Endothelial cell of umbilical vein (primary cell): ENCODE data around the gene RASGEF1C. TPM values are rescaled to one million over a fixed set of nuclear protein-coding genes. Genes with fewer than 3 reads are reported as not detected.
A peak's percentile ranks its signal among the peaks of the same experiment; 100 is the strongest.

Experiments used
- BruUV-seq: library from RNA; stranded (reverse); fragments of 400-500 nt; replicated peaks from 2 replicates; lab custom pipeline; 2021; lab: Mats Ljungman, UMichigan
- CTCF ChIA-PET: fragments of 300-600, 350-600 bp; sonication (Branson Sonifier 250); formaldehyde crosslinking; loops from one replicate; lab custom pipeline; 2021; ENCODE audit warnings: antibody characterized with exemption, inconsistent platforms; lab: Charles Lee
- POLR2A ChIA-PET: fragments of 300-600, 350-600 bp; sonication (Branson Sonifier 250); formaldehyde crosslinking; loops from one replicate; lab custom pipeline; 2021; ENCODE audit warnings: antibody characterized with exemption, inconsistent platforms; lab: Charles Lee
- DNase-seq: peaks from one replicate; pipeline ENCODE4 v3.0.0-alpha.2; 2011; ENCODE audit warnings: low read depth, low spot score
- FAIRE-seq: peaks from 2 replicates; lab custom pipeline; 2011; peaks lifted over from hg19 to GRCh38; lab: Jason Lieb, UNC
- H2AFZ ChIP-seq: 2 replicates; pipeline ENCODE4 v1.6.0; 2012; ENCODE audit warnings: low read depth, low read length, control low read depth, inconsistent platforms
- H3K27ac ChIP-seq: 2 replicates; pipeline ENCODE4 v1.5.1; 2011; ENCODE audit warnings: low read depth, mild to moderate bottlenecking, control low read depth, low read length, moderate library complexity; ENCODE audit not compliant: insufficient read depth
- H3K27me3 ChIP-seq, 2 experiments: 2 replicates each; pipeline versions ENCODE4 v1.6.0 to v1.6.1; 2011; ENCODE audit warnings: low read length in 2 of 2, mixed read lengths in 1 of 2; ENCODE audit not compliant: control insufficient read depth in 2 of 2, insufficient read depth in 2 of 2
- H3K36me3 ChIP-seq, 2 experiments: 2 replicates in 1 of 2; 3 replicates in 1 of 2; pipeline ENCODE4 v1.5.1; 2011; ENCODE audit warnings: low read length in 2 of 2, mild to moderate bottlenecking in 1 of 2, moderate library complexity in 1 of 2; ENCODE audit not compliant: control insufficient read depth in 2 of 2, insufficient read depth in 2 of 2; ENCODE audit errors: extremely low read depth in 1 of 2
- H3K4me1 ChIP-seq: 3 replicates; pipeline ENCODE4 v1.5.1; 2011; ENCODE audit warnings: mild to moderate bottlenecking, low read length; ENCODE audit not compliant: control insufficient read depth, insufficient read depth; ENCODE audit errors: extremely low read depth
- H3K4me2 ChIP-seq: 2 replicates; pipeline ENCODE4 v1.6.1; 2011; ENCODE audit warnings: low read length, control low read depth, mixed read lengths; ENCODE audit not compliant: insufficient read depth
- H3K4me3 ChIP-seq, 3 experiments: fragments of 200-600 bp in 1 of 3; sonication (generic), shearing (Covaris generic) in 1 of 3; replicated peaks in 1 of 3; 2 replicates each; pipeline ENCODE4 v1.5.1; 2011 to 2016; ENCODE audit warnings: control low read depth in 3 of 3, low read length in 3 of 3, mild to moderate bottlenecking in 2 of 3, inconsistent platforms in 1 of 3, low read depth in 1 of 3, moderate library complexity in 1 of 3; ENCODE audit not compliant: insufficient read depth in 1 of 3
- H3K79me2 ChIP-seq: 2 replicates; pipeline ENCODE4 v1.6.0; 2012; ENCODE audit warnings: low read length, inconsistent platforms; ENCODE audit not compliant: control insufficient read depth, insufficient read depth
- H3K9ac ChIP-seq: replicated peaks from 2 replicates; pipeline ENCODE3; 2011; ENCODE audit warnings: low read length, control low read depth; ENCODE audit not compliant: insufficient read depth; ENCODE audit errors: extremely low read depth
- H3K9me1 ChIP-seq: replicated peaks from 3 replicates; pipeline ENCODE4 v1.6.0; 2011; ENCODE audit warnings: mild to moderate bottlenecking, low read length; ENCODE audit not compliant: control insufficient read depth, insufficient read depth; ENCODE audit errors: extremely low read depth
- H3K9me3 ChIP-seq: replicated peaks from 2 replicates; pipeline ENCODE4 v1.5.1; 2012; ENCODE audit warnings: low read length, inconsistent platforms; ENCODE audit not compliant: control insufficient read depth, insufficient read depth
- H4K20me1 ChIP-seq: replicated peaks from 2 replicates; pipeline ENCODE3; 2011; ENCODE audit warnings: mild to moderate bottlenecking, low read length; ENCODE audit not compliant: control insufficient read depth, insufficient read depth; ENCODE audit errors: extremely low read depth
- FOS ChIP-seq: IDR thresholded peaks from 2 replicates; pipeline ENCODE4 v1.6.1; 2011; ENCODE audit warnings: mild to moderate bottlenecking, low read length, moderate library complexity, borderline replicate concordance; ENCODE audit not compliant: insufficient read depth
- MYC ChIP-seq: IDR thresholded peaks from one replicate; pipeline ENCODE4 v1.6.1; 2011; ENCODE audit warnings: mild to moderate bottlenecking, low read depth, low read length
- POLR2A ChIP-seq: IDR thresholded peaks from 2 replicates; pipeline ENCODE4 v1.6.1; 2012; ENCODE audit warnings: low read depth, mild to moderate bottlenecking, control low read depth, low read length
- POLR2AphosphoS5 ChIP-seq: IDR thresholded peaks from 2 replicates; pipeline ENCODE4 v1.6.1; 2012; ENCODE audit warnings: low read depth, mild to moderate bottlenecking, control low read depth, low read length, moderate library complexity; ENCODE audit not compliant: insufficient read depth
- dilution Hi-C: fragments of 300-500 bp; cut with MboI; formaldehyde crosslinking; loops from one replicate; pipeline ENCODE4 v1.15.0; 2019; ENCODE audit warnings: low sequenced_read_pairs; ENCODE audit not compliant: extremely low pct_ligation_motif_present
- intact Hi-C: fragments of 100-400 bp; cut with micrococcal nuclease; formaldehyde crosslinking; loops from one replicate; pipeline ENCODE4 v1.10.0; 2022
- polyA plus RNA-seq, 4 experiments: library from polyadenylated mRNA; depleted of rRNA in 3 of 4; stranded (reverse) in 3 of 4; unstranded in 1 of 4; fragments of >200 nt; gene quantifications; 2 replicates each; pipeline versions ENCODE4 v1.2.1 to v1.2.3, GENCODE V29; 2011 to 2012; ENCODE audit warnings: missing spikeins in 1 of 4
- total RNA-seq: library from RNA; stranded (reverse); gene quantifications from 2 replicates; pipeline ENCODE4 v1.2.3, GENCODE V29; 2021
- TF ChIP-seq, protein P1 (sequence below): IDR thresholded peaks from 2 replicates; pipeline ENCODE4 v1.6.1; 2011; ENCODE audit not compliant: insufficient read depth, insufficient read length

RASGEF1C gene
- total and polyA plus RNA-seq, 2 donors (not counting 3 experiments of a cell fraction or from before 2014, with no cell fraction given), result not detected

DNA sequence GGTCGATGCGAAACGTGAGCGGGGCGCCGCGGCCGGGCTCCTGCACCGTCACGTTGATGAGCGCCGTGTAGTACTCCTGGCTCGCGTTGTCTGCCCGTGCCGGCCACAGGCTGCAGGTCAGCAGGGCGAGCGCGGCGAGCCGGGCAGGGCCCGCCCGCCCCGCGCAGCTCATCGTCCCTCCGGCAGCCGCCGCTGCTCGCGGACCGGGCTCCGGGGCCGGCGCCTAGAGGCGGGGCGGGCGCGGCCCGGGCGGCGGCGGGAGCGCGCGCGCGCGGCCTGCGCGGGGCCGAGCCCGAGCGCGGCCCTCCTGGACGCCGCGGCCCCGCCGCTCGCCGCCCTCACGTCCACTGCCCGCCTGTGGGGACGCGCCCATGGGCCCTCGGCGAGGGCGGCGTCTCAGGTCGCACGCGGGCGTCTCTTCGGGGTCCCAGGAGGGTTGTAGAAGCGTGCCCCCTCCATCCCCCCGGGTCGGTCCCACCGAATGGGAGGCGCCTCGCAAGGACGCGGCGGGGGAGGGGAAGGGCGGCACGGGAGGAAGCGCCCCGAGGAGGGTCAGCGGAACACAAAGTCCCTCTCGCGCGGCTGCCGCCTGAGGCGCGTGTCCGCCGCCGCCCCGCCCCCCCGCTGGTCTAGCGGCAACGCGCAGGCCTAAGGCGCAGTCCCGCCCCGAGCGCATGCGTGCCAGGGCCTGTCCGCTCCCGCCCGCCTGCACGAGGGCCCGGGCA, 137.3 kb downstream of the RASGEF1C start, which contains the start of gene RNF130:
Gene RNF130, minus strand, starts transcription at position 229 of the 725 bp plus-strand sequence. Its CDS starts 57 bp downstream, at position 172.
- H2AFZ ChIP-seq, result peak within 1 kb of the TSS; percentile 92
- POLR2A ChIA-PET, result interaction anchor here (0.5 kb wide), 1 partner anchor 221 kb away, joined by 3 read pairs; no protein-coding TSS in a partner anchor
- H3K27ac ChIP-seq, result peak within 1 kb of the TSS; percentile 71
- CTCF ChIA-PET, result interaction anchor here (0.7 to 1.0 kb wide), 2 partner anchors 20 to 270 kb away, joined by 3 read pairs; no protein-coding TSS in a partner anchor
- intact Hi-C loops, result loop anchor here (1.0 to 5.0 kb wide), 7 partner anchors 19 to 269 kb away; partner anchors contain the start of genes MRNIP and SQSTM1
- no peaks in the 10 kb centered on the region for H4K20me1 ChIP-seq
- DNase-seq, result peak; percentile 92
- no peaks in the 10 kb centered on the region for H3K9me1 ChIP-seq
- FAIRE-seq, result peak; percentile 70
- peaks cover 8% of the 10 kb centered on the region for H3K4me1 ChIP-seq
- no peaks in the 10 kb centered on the region for H3K36me3 ChIP-seq
- H3K79me2 ChIP-seq, result peaks cover 11% of the 10 kb centered on the region
- H3K4me2 ChIP-seq, result peak within 1 kb of the TSS; percentile 95
- peaks cover 0 to 5% of the 10 kb centered on the region in 2 experiments for H3K27me3 ChIP-seq
- dilution Hi-C loops, result no loop called here
- H3K9ac ChIP-seq, result peak within 1 kb of the TSS; percentile 81
- H3K9me3 ChIP-seq, result no peaks in the 10 kb centered on the region
- no TSS peak for BruUV-seq
- no peak for TF ChIP-seq MYC
- no peak for TF ChIP-seq FOS
- TF ChIP-seq POLR2A, result peak; percentile 54
- TF ChIP-seq, protein P1, sequence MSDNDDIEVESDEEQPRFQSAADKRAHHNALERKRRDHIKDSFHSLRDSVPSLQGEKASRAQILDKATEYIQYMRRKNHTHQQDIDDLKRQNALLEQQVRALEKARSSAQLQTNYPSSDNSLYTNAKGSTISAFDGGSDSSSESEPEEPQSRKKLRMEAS, result peak; percentile 96
- TF ChIP-seq POLR2AphosphoS5, result peak; percentile 77
- H3K4me3 ChIP-seq, result peak within 1 kb of the TSS; percentile 86 to 89 (median 87)
